ENCODE results near the gene ANXA6. TPM values are rescaled to one million over a fixed set of nuclear protein-coding genes. Genes with fewer than 3 reads are reported as not detected.

The ANXA6 gene
- total and polyA plus RNA-seq, 2 experiments from 2014 or later, result 404 to 628 TPM

GRCh38 chr5:151079838-151080612 is 77.6 kb downstream of the ANXA6 start:
- Histone ChIP-seq H3K4me3 (peak overlapping the region; percentile 69), H3K27me3 (no peaks in the 10 kb centered on the region), H3K9me3 (ENCODE audit: low read depth) (no peaks in the 10 kb centered on the region), H3K4me1 (ENCODE audit: low read depth) (peaks cover 15% of the 10 kb centered on the region), H3K27ac (peak overlapping the region; percentile 98), H3K36me3 (no peaks in the 10 kb centered on the region)
- DNase-seq (ENCODE audit: low read depth in 1 of 2, low spot score in 1 of 2), result peak in 1 of 2 donors; percentile 67
- no peak for TF ChIP-seq CTCF (IDR thresholded peaks at IDR 0.05; ENCODE audit: low read depth, low read length)

DNA sequence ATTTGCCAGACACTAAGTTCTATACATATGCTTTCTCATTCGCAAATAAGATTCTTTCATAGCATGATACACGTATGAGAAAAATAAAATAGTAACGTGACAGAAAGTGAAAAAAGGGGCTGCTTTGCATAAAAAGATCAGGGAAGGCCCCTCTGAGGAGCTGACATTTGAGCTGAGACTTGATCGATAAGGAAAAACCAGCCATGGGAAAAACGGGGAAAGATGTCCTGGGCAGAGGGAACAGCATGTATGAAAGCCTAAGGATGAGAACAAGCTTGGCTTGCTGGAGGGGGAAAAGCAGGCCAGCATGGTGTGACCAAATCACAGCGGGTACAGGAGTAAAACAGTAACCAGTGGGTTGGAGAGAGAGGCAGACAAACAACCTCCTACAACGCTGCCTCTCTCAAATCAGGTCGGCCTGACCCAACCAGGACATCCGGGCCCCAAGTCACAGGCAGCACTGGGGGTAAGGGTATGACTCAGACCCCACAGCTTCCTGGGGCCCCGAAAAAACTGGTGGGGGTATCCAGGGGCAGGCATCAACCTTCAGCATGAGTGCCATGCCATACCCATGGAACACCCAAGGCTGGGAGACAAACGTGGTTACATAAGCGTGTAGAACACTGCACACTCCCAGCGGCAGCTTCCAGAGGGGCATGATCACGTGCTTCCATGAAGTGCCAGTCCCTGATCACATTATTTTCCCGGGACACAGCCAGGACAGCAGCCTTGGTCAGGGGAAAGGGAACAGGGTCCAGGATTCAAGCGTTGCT is 78.9 kb downstream of the ANXA6 start:
- H3K36me3 ChIP-seq, result no peaks in the 10 kb centered on the region
- H3K27ac ChIP-seq, result no peak overlapping the region
- TF ChIP-seq CTCF (IDR thresholded peaks at IDR 0.05; ENCODE audit: low read depth, low read length), result no peak
- H3K9me3 ChIP-seq (ENCODE audit: low read depth), result no peaks in the 10 kb centered on the region
- H3K4me1 ChIP-seq (ENCODE audit: low read depth), result peaks cover 15% of the 10 kb centered on the region
- no peak overlapping the region for H3K4me3 ChIP-seq
- no peaks in the 10 kb centered on the region for H3K27me3 ChIP-seq
- no peak for DNase-seq (ENCODE audit: low read depth in 1 of 2, low spot score in 1 of 2)

DNA sequence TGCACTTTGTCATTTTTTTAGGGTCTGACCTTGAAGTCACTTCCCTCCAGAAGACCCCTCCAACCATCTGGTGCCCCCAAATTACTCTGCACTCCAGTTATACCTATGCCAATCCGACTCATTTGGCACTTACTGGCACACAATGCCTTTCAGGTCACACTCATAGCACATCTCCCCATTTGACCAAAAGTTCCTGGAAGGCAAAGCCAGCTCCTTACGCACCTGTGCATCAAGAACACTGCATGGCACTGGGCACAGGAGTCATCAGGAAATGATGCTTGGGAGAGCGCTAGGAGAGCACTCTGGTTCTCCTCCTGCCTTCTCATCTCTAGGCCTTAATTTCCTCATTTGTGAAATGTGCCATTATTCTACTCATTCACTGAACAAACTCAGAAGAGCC is 79.6 kb downstream of the ANXA6 start:
- Histone ChIP-seq H3K4me1 (ENCODE audit: low read depth) (peaks cover 15% of the 10 kb centered on the region), H3K27ac (no peak overlapping the region), H3K9me3 (ENCODE audit: low read depth) (no peaks in the 10 kb centered on the region), H3K36me3 (no peaks in the 10 kb centered on the region), H3K4me3 (no peak overlapping the region), H3K27me3 (no peaks in the 10 kb centered on the region)
- no peak for DNase-seq (ENCODE audit: low read depth in 1 of 2, low spot score in 1 of 2)
- TF ChIP-seq CTCF (IDR thresholded peaks at IDR 0.05; ENCODE audit: low read depth, low read length), result no peak

DNA sequence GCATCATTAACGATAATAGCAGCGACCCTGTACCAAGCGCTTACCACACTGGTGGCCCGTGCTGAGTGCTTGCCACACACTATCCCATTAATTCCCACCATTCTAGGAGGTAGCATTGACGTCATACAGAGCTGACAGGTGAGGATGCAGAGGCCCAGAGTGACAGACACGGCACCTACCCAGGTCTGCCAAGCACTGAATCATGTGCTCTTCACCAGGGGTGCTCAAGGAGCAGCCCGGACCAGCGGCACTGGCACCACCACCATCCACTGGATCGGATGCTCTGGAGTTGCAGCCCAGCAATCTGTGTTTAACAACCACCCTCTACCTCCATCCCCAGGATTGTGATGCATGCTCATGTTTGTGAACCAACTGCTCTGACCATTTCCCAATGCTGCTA is 80.2 kb downstream of the ANXA6 start:
- peaks cover 12% of the 10 kb centered on the region for H3K4me1 ChIP-seq (ENCODE audit: low read depth)
- no peak overlapping the region for H3K4me3 ChIP-seq
- no peak for TF ChIP-seq CTCF (IDR thresholded peaks at IDR 0.05; ENCODE audit: low read depth, low read length)
- H3K27ac ChIP-seq, result no peak overlapping the region
- no peaks in the 10 kb centered on the region for H3K9me3 ChIP-seq (ENCODE audit: low read depth)
- H3K27me3 ChIP-seq, result no peaks in the 10 kb centered on the region
- H3K36me3 ChIP-seq, result no peaks in the 10 kb centered on the region
- DNase-seq (ENCODE audit: low read depth in 1 of 2, low spot score in 1 of 2), result no peak

- Histone ChIP-seq H3K4me3 (no peak overlapping the region), H3K27ac (no peak overlapping the region), H3K4me1 (ENCODE audit: low read depth) (peaks cover 4% of the 10 kb centered on the region), H3K27me3 (no peaks in the 10 kb centered on the region), H3K9me3 (ENCODE audit: low read depth) (no peaks in the 10 kb centered on the region), H3K36me3 (no peaks in the 10 kb centered on the region)
- no peak for DNase-seq (ENCODE audit: low read depth in 1 of 2, low spot score in 1 of 2)
- TF ChIP-seq CTCF (IDR thresholded peaks at IDR 0.05; ENCODE audit: low read depth, low read length), result no peak
Observed at GRCh38 chr5:151076616-151077015, 81.0 kb downstream of the ANXA6 start.

All from cardiac muscle cell (in vitro differentiated cells and primary cell).